Ovary (tissue), 3 donors: ENCODE data around the gene CCDC122.
"Not testable (repeated sequence)": the region's sequence is repeated elsewhere in the genome, so short reads cannot be mapped to it uniquely, and the experiment has no call there.

ENCODE experiments used
- EP300 ChIP-seq: sonication (generic); formaldehyde crosslinking; IDR thresholded peaks from one replicate; pipeline ENCODE4 v1.6.1; 2017; ENCODE audit warnings: antibody characterized with exemption
- POLR2A ChIP-seq: fragments of 450-650 bp; IDR thresholded peaks from one replicate; pipeline ENCODE4 v1.6.1; 2017; ENCODE audit warnings: antibody characterized with exemption, mild to moderate bottlenecking, moderate library complexity
- TF ChIP-seq, protein P1 (sequence below), 3 donors: fragments of 450-650 bp in 2 of 3; fragments of 200-600 bp in 1 of 3; IDR thresholded peaks; one replicate each; pipeline versions ENCODE4 v1.5.1 to v1.8.0; 2016 to 2022; ENCODE audit warnings: antibody characterized with exemption in 3 of 3, mild to moderate bottlenecking in 1 of 3
- donor health status: DM: no; HTN: no; CAD: no.

DNA sequence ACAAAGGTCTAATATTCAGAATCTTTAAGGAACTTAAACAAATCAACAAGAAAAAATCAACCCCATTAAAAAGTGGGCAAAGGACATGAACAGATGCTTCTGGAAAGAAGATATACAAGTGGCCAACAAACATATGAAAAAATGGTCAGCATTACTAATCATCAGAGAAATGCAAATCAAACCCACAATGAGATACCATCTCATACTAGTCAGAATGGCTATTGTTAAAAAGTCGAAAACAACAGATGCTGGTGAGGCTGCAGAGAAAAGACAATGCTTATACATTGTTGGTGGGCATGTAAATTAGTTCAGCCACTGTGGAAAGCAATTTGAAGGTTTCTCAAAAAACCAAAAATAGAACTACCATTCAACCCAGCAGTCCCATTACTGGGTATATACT is 54.9 kb downstream of the CCDC122 start:
- not testable (repeated sequence) for TF ChIP-seq POLR2A, EP300
- TF ChIP-seq, protein P1, sequence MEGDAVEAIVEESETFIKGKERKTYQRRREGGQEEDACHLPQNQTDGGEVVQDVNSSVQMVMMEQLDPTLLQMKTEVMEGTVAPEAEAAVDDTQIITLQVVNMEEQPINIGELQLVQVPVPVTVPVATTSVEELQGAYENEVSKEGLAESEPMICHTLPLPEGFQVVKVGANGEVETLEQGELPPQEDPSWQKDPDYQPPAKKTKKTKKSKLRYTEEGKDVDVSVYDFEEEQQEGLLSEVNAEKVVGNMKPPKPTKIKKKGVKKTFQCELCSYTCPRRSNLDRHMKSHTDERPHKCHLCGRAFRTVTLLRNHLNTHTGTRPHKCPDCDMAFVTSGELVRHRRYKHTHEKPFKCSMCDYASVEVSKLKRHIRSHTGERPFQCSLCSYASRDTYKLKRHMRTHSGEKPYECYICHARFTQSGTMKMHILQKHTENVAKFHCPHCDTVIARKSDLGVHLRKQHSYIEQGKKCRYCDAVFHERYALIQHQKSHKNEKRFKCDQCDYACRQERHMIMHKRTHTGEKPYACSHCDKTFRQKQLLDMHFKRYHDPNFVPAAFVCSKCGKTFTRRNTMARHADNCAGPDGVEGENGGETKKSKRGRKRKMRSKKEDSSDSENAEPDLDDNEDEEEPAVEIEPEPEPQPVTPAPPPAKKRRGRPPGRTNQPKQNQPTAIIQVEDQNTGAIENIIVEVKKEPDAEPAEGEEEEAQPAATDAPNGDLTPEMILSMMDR (IDR thresholded peaks at IDR 0.05): not testable (repeated sequence)
